HUES64 (cell line): ENCODE measurements around the gene DSG2. TPM values are rescaled to one million over a fixed set of nuclear protein-coding genes. Genes with fewer than 3 reads are reported as not detected.

Experiments
- H3K27ac ChIP-seq: 2 replicates; pipeline ENCODE4 v1.7.0; 2013; ENCODE audit warnings: low read depth, low read length, inconsistent platforms
- H3K27me3 ChIP-seq: 2 replicates; pipeline ENCODE4 v1.6.1; 2013; ENCODE audit warnings: mild to moderate bottlenecking, low read length; ENCODE audit not compliant: insufficient read depth
- H3K36me3 ChIP-seq: 2 replicates; pipeline ENCODE4 v1.6.1; 2013; ENCODE audit warnings: mild to moderate bottlenecking, low read length; ENCODE audit not compliant: insufficient read depth
- H3K4me1 ChIP-seq: 2 replicates; pipeline ENCODE4 v1.6.1; 2013; ENCODE audit warnings: mild to moderate bottlenecking, low read length, moderate library complexity; ENCODE audit not compliant: insufficient read depth
- H3K4me3 ChIP-seq: 2 replicates; pipeline ENCODE4 v1.5.1; 2013; ENCODE audit warnings: mild to moderate bottlenecking, low read length, moderate library complexity
- H3K9ac ChIP-seq: 2 replicates; pipeline ENCODE4 v1.6.1; 2013; ENCODE audit warnings: mild to moderate bottlenecking, low read depth, low read length
- H3K9me3 ChIP-seq: 2 replicates; pipeline ENCODE4 v1.6.1; 2013; ENCODE audit warnings: low read depth, low read length; ENCODE audit not compliant: insufficient read depth
- WGBS: fragments of 150-250, 120-280 bp; methylation state at CpG from one replicate; pipeline ENCODE4 v1.1.7; 2013; ENCODE audit warnings: missing lambda C conversion rate; 5-methylcytosine and 5-hydroxymethylcytosine counted together
- polyA plus RNA-seq, 2 experiments: library from polyadenylated mRNA; stranded (reverse); fragments of 50-300 nt; gene quantifications; one replicate each; pipeline ENCODE4 v1.2.3, GENCODE V29; 2013

The DSG2 gene
- 97.7 TPM for polyA plus RNA-seq (2013, experiment 1 of 2)
- polyA plus RNA-seq (2013, experiment 2 of 2): 94.9 TPM

DNA sequence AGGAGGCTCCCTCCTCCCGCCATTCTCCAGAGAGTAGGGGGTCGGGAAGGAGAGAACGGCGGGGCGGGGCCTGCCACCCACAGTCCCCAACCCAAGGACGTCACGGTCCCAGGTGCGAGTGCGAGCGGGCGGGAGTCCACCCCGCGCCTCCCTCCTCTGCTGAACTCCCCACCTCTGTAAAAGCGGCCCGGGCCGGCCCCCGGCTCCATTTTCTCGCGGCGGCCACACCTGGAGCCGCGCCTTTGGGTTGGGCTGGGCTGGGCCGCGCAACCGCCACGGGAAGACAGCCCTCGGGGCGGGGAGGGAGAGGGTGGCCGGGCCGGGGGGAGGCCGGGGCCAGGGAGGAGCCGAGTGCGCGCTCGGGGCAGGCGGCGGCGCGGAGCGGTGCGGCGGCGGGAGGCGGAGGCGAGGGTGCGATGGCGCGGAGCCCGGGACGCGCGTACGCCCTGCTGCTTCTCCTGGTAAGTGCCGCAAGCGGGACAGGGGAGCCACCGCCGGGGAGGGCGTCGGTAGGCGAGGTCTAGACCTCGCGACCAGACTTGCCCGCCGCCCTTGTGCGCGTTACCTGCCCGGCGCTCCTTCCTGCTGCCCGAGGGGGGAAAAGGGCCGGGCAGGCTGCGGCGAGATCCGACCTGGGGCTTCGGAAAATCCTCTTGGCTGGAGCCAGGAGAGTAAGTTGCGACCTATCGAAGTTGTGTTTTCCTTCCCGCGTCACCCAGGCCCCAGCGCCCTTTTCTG, at the start of gene DSG2:
Gene DSG2 (plus strand): TSS at position 342 of the 738 bp plus-strand sequence. CDS start 75 bp downstream, at position 417.
- Histone ChIP-seq H3K9ac (peak within 1 kb of the TSS; percentile 98), H3K36me3 (no peaks in the 10 kb centered on the region), H3K4me1 (peaks cover 25% of the 10 kb centered on the region), H3K27ac (peak within 1 kb of the TSS; percentile 91), H3K27me3 (peaks cover 16% of the 10 kb centered on the region; the same call in 1 of the 2 replicates), H3K4me3 (peak within 1 kb of the TSS; percentile 100), H3K9me3 (no peaks in the 10 kb centered on the region)
- WGBS: under 1% methylated on average over 79 of the region's 79 CpGs

DNA sequence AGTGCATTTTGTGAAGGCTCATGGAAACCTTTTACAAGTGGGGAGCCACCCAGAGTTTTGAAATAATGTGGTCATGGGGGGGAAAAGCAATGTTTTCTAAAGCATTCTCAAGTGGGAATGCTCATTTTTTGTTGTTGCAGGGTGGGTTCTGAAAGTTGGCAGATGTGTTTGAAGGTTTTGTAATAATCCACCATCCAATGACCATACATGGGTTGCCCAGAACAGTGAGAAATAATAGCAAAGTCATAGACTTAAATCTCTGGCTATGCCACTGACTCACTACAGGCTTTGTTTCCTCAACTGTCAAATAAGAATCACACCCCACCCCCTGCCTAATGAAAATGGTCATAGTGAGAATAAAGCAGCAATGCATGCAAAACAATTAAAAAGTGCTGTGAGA, 47.6 kb upstream of the DSG2 start:
- 0 out of 2 replicates have a peak, but pooled peaks cover 6% of the 10 kb centered on the region for H3K4me1 ChIP-seq
- H3K4me3 ChIP-seq: no peak overlapping the region
- H3K27me3 ChIP-seq: no peaks in the 10 kb centered on the region
- no peak overlapping the region for H3K9ac ChIP-seq
- no peaks in the 10 kb centered on the region for H3K36me3 ChIP-seq
- H3K9me3 ChIP-seq: no peaks in the 10 kb centered on the region
- no peak overlapping the region for H3K27ac ChIP-seq

DNA sequence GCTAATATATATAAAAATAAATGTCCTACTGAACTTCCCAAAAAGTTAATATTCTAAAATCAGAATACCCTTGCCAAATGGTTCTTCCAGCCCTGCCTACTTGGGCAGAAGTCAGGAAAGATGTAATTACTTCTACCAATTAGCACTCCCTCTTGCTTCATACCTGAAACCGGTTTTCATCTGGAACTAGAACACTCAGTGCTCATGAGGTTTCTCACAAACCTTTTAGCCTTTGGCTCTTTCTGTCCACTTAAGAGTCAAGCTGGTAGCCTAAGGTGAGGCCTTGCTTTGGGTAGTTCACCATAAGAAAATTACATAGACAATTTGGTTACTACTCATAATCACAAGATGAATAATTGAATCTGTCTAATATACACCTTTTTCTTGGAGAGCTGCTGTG, 46.4 kb upstream of the DSG2 start:
- Histone ChIP-seq H3K9ac (no peak overlapping the region), H3K27ac (no peak overlapping the region), H3K9me3 (no peaks in the 10 kb centered on the region), H3K27me3 (no peaks in the 10 kb centered on the region), H3K36me3 (no peaks in the 10 kb centered on the region), H3K4me1 (0 out of 2 replicates have a peak, but pooled peaks cover 6% of the 10 kb centered on the region), H3K4me3 (no peak overlapping the region)
- WGBS: 88% methylated on average over 1 of the region's 1 CpG

DNA sequence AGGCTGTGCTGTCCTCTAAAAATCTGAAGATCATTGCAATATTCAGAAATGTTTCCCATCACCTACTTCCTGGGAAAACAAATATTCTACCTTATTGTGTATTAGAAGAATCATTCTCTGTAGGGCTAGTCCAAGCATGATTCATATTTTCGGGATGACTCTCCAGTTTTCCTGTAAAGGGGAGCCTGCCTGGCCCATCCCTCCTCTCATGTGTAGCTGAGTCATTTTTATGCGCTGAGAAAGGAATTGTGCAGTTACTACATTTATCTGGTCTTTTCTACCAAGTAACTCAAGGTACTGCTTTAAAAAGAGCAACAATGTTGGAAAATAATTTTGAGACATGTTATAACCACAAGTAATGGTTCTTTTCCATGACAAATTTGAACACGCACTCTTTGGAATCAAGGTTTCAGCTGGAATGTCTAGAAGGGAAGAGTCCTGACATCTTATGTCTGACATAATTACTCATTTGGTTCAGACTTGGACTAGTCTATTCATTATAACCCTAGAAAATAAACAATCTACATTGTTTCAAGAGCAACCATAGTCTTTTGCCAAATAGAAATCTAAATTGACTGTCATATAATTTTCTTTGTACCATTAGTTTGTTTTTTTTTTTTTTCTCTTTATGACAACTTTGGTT, 43.8 kb upstream of the DSG2 start:
- Histone ChIP-seq H3K4me3 (no peak overlapping the region), H3K9me3 (no peaks in the 10 kb centered on the region), H3K9ac (no peak overlapping the region), H3K27ac (no peak overlapping the region), H3K4me1 (no peaks in the 10 kb centered on the region), H3K27me3 (no peaks in the 10 kb centered on the region), H3K36me3 (no peaks in the 10 kb centered on the region)
- 98% methylated on average over 3 of the region's 3 CpGs for WGBS

DNA sequence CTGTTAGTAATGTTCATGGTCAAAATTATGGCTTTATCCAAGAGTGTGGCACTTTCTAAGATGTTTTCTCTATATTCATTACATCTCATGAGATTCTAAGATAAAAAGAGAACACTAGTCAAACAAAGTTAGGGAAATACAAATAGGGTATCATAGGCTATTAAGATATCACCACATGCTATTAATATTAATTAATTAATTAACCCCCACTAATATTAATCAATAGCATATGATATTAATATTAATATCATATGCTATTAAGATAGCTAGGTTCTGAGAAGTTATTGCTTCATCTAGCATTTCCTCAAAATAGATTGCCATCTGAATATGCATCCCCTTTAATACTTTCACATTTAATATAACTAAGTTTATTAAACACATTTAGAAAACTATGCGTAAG, 28.3 kb upstream of the DSG2 start:
- H3K9ac ChIP-seq: no peak overlapping the region
- H3K4me3 ChIP-seq: no peak overlapping the region
- H3K9me3 ChIP-seq: no peaks in the 10 kb centered on the region
- H3K36me3 ChIP-seq: no peaks in the 10 kb centered on the region
- H3K27ac ChIP-seq: no peak overlapping the region
- H3K27me3 ChIP-seq: no peaks in the 10 kb centered on the region
- H3K4me1 ChIP-seq: no peaks in the 10 kb centered on the region
- WGBS: no CpG with 5 or more reads among the region's 1 CpG

DNA sequence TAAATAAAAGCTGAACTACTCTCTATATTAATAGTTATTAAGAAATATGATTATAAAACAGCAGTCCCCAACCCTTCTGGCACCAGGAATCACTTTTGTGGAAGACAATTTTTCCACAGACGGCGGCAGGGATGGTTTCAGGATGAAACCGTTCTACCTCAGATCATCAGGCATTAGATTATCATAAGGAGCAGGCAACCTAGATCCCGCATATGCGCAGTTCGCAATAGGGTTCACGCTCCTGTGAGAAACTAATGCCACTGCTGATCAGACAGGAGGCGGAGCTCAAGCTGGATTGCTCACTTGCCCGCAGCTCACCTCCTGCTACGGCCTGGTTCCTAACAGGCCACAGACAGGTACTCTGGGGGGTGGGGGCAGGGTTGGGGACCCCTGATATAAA, 19.3 kb upstream of the DSG2 start:
- Histone ChIP-seq H3K9ac (no peak overlapping the region), H3K27ac (no peak overlapping the region), H3K4me1 (no peaks in the 10 kb centered on the region), H3K27me3 (no peaks in the 10 kb centered on the region), H3K4me3 (no peak overlapping the region), H3K36me3 (no peaks in the 10 kb centered on the region), H3K9me3 (no peaks in the 10 kb centered on the region)
- 96% methylated on average over 10 of the region's 10 CpGs for WGBS

DNA sequence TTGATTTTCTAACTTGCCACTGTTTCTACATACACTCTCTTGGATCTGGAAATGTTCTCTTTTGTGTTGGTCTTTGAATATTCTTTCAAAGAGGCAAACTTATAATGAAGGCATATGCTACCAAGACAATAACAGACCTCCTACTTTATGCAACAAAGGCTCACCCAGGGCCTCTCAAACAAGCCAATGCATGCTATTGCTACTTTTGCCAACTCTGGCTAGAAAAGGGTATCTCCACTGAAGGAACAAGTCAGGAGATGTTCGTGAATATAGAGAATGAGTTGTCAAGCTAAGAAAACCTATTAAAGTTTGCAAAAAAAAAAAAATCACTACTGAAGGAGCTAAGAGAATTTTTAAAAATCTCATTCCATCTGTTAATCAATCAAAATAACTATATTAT, 15.9 kb upstream of the DSG2 start:
- Histone ChIP-seq H3K27ac (no peak overlapping the region), H3K4me3 (no peak overlapping the region)

DNA sequence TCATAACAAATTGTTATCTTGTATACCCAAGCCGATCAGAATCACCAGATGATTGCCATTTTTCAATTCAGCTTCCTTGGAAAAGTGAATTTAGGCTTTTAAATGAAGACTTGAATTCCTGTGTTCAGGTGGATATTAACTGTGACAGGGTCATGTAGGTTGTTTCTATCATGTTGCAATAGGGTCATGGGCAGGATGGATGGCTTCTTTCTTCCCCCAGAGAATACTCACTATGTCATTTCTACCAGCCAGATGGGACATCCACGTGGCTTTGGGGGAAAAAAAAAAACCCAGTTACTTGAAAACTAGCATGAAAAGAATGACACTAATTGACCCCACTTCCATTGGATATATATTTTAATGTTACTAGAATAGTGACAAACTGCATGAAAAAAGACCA, 14.6 kb upstream of the DSG2 start:
- H3K9me3 ChIP-seq: no peaks in the 10 kb centered on the region
- H3K27ac ChIP-seq: no peak overlapping the region
- no peak overlapping the region for H3K4me3 ChIP-seq
- no peaks in the 10 kb centered on the region for H3K36me3 ChIP-seq
- H3K9ac ChIP-seq: no peak overlapping the region
- peaks cover 5% of the 10 kb centered on the region; the same call in 1 of the 2 replicates for H3K4me1 ChIP-seq
- 100% methylated on average over 2 of the region's 2 CpGs for WGBS
- no peaks in the 10 kb centered on the region for H3K27me3 ChIP-seq

More for the DNA sequence above, 15.9 kb upstream of the DSG2 start:
- WGBS: 100% methylated on average over 1 of the region's 1 CpG
- Histone ChIP-seq H3K4me1 (no peaks in the 10 kb centered on the region), H3K36me3 (no peaks in the 10 kb centered on the region), H3K9me3 (no peaks in the 10 kb centered on the region), H3K27me3 (no peaks in the 10 kb centered on the region), H3K9ac (no peak overlapping the region)

DNA sequence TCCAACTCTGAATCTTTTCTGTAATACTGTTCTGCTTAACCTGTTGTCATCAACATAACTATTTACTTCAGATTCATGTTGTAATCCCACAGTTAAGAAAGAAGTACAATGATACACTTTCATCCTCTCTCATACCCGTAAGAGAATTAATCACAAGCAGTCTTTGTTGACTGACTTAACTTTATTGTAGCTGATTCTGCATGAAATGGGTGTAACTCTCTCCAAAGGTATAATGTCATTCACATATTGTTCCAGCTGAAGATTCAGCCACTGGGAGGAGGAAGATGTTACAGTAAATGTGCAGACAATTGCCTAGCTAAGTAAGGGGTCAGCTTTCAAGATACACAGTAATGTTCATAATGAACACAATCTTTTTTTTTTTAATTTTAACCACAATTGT, 13.5 kb upstream of the DSG2 start:
- 100% methylated on average over 1 of the region's 1 CpG for WGBS
- H3K4me3 ChIP-seq: no peak overlapping the region

DNA sequence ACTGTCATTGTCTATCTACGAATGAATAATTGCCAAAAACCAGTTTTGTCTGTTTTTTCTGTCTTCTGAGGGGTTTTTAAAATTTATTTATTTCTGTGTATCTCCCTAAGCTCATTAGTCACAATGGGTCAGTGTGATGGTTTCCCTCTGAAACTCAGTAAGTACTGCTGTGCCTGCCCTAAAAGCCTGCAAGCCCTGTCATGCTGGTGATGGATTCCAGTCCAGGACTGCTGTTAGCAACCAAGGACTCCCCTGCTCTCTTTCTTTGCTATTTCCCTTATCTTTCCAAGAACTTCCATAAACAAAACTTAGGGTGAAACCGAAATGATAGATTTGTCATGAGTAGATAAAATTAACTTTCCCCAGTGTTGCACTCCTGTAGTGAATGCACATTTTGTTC, 11.8 kb upstream of the DSG2 start:
- WGBS: 83% methylated on average over 2 of the region's 2 CpGs
- no peak overlapping the region for H3K9ac ChIP-seq
- no peak overlapping the region for H3K27ac ChIP-seq
- no peaks in the 10 kb centered on the region for H3K9me3 ChIP-seq
- H3K36me3 ChIP-seq: no peaks in the 10 kb centered on the region
- H3K4me3 ChIP-seq: no peak overlapping the region
- no peaks in the 10 kb centered on the region for H3K27me3 ChIP-seq
- peaks cover 9% of the 10 kb centered on the region for H3K4me1 ChIP-seq

More for the DNA sequence above, 13.5 kb upstream of the DSG2 start:
- Histone ChIP-seq H3K9me3 (no peaks in the 10 kb centered on the region), H3K27ac (no peak overlapping the region), H3K9ac (no peak overlapping the region), H3K36me3 (no peaks in the 10 kb centered on the region), H3K4me1 (peaks cover 5% of the 10 kb centered on the region; the same call in 1 of the 2 replicates), H3K27me3 (no peaks in the 10 kb centered on the region)

DNA sequence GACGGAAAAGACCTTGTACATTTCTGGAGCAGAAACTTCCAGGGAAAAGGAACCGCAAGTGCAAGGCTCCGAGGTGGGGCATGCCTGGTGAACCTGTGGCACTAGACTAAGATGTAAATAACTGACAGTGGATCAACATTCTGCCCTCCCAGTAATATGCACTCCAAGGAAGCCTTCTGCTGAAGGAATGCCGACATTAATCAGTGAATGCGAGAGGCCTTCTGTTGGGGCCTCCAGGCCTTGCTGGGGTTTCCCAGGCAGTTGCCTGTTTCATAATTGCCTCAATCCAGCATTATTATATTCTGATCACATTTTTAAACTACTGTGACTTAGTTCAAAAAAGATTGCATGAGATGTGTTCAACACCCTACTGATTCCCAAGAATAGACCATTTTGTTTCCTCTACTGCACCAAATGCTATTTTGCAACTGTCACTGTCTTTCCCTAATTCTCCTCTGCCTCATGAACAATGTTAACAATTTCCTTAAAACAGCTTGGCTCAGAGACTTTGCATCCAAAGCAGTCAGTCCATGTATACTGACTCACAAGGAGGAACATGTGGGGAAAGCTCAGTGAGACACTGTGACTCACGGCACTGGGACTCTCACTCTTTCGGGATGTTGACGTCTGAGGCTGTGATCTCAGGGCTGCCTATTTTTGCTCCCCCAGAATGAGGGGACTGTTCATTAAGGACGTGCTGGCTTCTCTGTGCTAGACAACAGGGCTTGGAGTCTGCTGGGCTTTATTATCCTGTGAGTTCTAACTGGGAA, 10.5 kb upstream of the DSG2 start:
- Histone ChIP-seq H3K4me3 (no peak overlapping the region), H3K9me3 (no peaks in the 10 kb centered on the region), H3K27me3 (no peaks in the 10 kb centered on the region), H3K9ac (no peak overlapping the region), H3K27ac (no peak overlapping the region), H3K36me3 (no peaks in the 10 kb centered on the region), H3K4me1 (peaks cover 9% of the 10 kb centered on the region)
- 88% methylated on average over 9 of the region's 9 CpGs for WGBS
